LoVo (cell line): ENCODE results near the gene ST3GAL4.

Source experiments
- DNase-seq: peaks from one replicate; pipeline ENCODE4 v3.0.0-alpha.2; 2016; ENCODE audit warnings: low spot score

ST3GAL4 gene

GRCh38 chr11:126452241-126453101, 97.0 kb downstream of the ST3GAL4 start:
- DNase-seq, result no peak

- DNase-seq, result no peak
Measured at GRCh38 chr11:126456089-126456488, 100.6 kb downstream of the ST3GAL4 start.

GRCh38 chr11:126456783-126457542, 101.5 kb downstream of the ST3GAL4 start:
- no peak for DNase-seq

- DNase-seq, result no peak
Measured at GRCh38 chr11:126457817-126458216, 102.3 kb downstream of the ST3GAL4 start.

GRCh38 chr11:126459691-126460281, 104.3 kb downstream of the ST3GAL4 start:
- no peak for DNase-seq

- DNase-seq, result no peak
Measured at GRCh38 chr11:126460417-126461095, 105.1 kb downstream of the ST3GAL4 start.

GRCh38 chr11:126461096-126461440, 105.6 kb downstream of the ST3GAL4 start:
- no peak for DNase-seq

GRCh38 chr11:126461996-126462395, 106.5 kb downstream of the ST3GAL4 start:
- no peak for DNase-seq

GRCh38 chr11:126462422-126462821, 106.9 kb downstream of the ST3GAL4 start:
- DNase-seq, result no peak
